IMR-90 (cell line): ENCODE data around the gene ETNK1. TPM values are rescaled to one million over a fixed set of nuclear protein-coding genes. Genes with fewer than 3 reads are reported as not detected.

ENCODE experiments used
- ATAC-seq: fragments of 200-7000 bp; cut with Tn5 transposase; 2 replicates; pipeline ENCODE4 v1.9.1; 2020; ENCODE audit warnings: low read depth, mild to moderate bottlenecking, moderate library complexity
- BruUV-seq: library from RNA; stranded (reverse); fragments of 400-500 nt; replicated peaks from 2 replicates; lab custom pipeline; 2021; lab: Mats Ljungman, UMichigan
- CTCF ChIA-PET: fragments of 300-600 bp; formaldehyde crosslinking; extraction: SDS; loops from one replicate; lab custom pipeline; 2021; ENCODE audit warnings: antibody characterized with exemption; lab: Yijun Ruan, JAX
- POLR2A ChIA-PET: fragments of 300-600 bp; sonication (Branson Sonifier 250); formaldehyde crosslinking; loops from one replicate; lab custom pipeline; 2022; ENCODE audit warnings: antibody characterized with exemption; ENCODE audit not compliant: unreplicated experiment; lab: Charles Lee
- DNase-seq: peaks from one replicate; pipeline ENCODE4 v3.0.0; 2013
- H2AFZ ChIP-seq: replicated peaks from 2 replicates; pipeline ENCODE3; 2013; ENCODE audit warnings: low read length, mild to moderate bottlenecking; ENCODE audit not compliant: poor library complexity
- H2AK5ac ChIP-seq: 2 replicates; pipeline ENCODE4 v1.6.1; 2013; ENCODE audit warnings: low read depth, low read length, inconsistent platforms
- H2AK9ac ChIP-seq: replicated peaks from 2 replicates; pipeline ENCODE3; 2013; ENCODE audit warnings: mild to moderate bottlenecking, low read depth, low read length, moderate library complexity; ENCODE audit not compliant: poor library complexity
- H2BK120ac ChIP-seq: 2 replicates; pipeline ENCODE4 v1.6.1; 2013; ENCODE audit warnings: low read depth, low read length, inconsistent platforms
- H2BK15ac ChIP-seq: 3 replicates; pipeline ENCODE4 v1.6.1; 2013; ENCODE audit warnings: low read depth, low read length, inconsistent platforms
- H2BK20ac ChIP-seq: 2 replicates; pipeline ENCODE4 v1.6.1; 2013; ENCODE audit warnings: low read depth, mild to moderate bottlenecking, inconsistent platforms, low read length, moderate library complexity
- H2BK5ac ChIP-seq: 2 replicates; pipeline ENCODE4 v1.6.1; 2013; ENCODE audit warnings: mild to moderate bottlenecking, low read depth, low read length, inconsistent platforms; ENCODE audit not compliant: poor library complexity, severe bottlenecking
- H3K14ac ChIP-seq: replicated peaks from 2 replicates; pipeline ENCODE4 v1.6.1; 2013; ENCODE audit warnings: low read depth, low read length, inconsistent platforms
- H3K18ac ChIP-seq: 2 replicates; pipeline ENCODE4 v1.6.1; 2013; ENCODE audit warnings: low read depth, low read length, control low read depth
- H3K23ac ChIP-seq: 2 replicates; pipeline ENCODE4 v1.6.1; 2013; ENCODE audit warnings: low read depth, low read length, inconsistent platforms
- H3K27ac ChIP-seq: 2 replicates; pipeline ENCODE4 v1.5.1; 2013; ENCODE audit warnings: mild to moderate bottlenecking, control low read depth, low read length; ENCODE audit not compliant: insufficient read depth
- H3K27me3 ChIP-seq: 2 replicates; pipeline ENCODE4 v1.6.1; 2013; ENCODE audit warnings: low read length; ENCODE audit not compliant: control insufficient read depth, insufficient read depth
- H3K36me3 ChIP-seq: 2 replicates; pipeline ENCODE4 v1.6.1; 2013; ENCODE audit warnings: low read length, mixed read lengths; ENCODE audit not compliant: control insufficient read depth, insufficient read depth
- H3K4ac ChIP-seq: 2 replicates; pipeline ENCODE4 v1.6.1; 2013; ENCODE audit warnings: low read depth, low read length, inconsistent platforms
- H3K4me1 ChIP-seq: 2 replicates; pipeline ENCODE4 v1.6.1; 2013; ENCODE audit warnings: low read length, mixed read lengths; ENCODE audit not compliant: control insufficient read depth, insufficient read depth
- H3K4me2 ChIP-seq: 2 replicates; pipeline ENCODE4 v1.6.1; 2013; ENCODE audit warnings: low read depth, mild to moderate bottlenecking, control low read depth, low read length, moderate library complexity
- H3K4me3 ChIP-seq: 2 replicates; pipeline ENCODE4 v1.5.1; 2013; ENCODE audit warnings: low read depth, mild to moderate bottlenecking, control low read depth, low read length, moderate library complexity; ENCODE audit not compliant: insufficient read depth
- H3K56ac ChIP-seq: 2 replicates; pipeline ENCODE4 v1.6.1; 2013; ENCODE audit warnings: low read length, inconsistent platforms; ENCODE audit not compliant: insufficient read depth; ENCODE audit errors: extremely low read depth
- H3K79me1 ChIP-seq, 2 experiments: 2 replicates each; pipeline ENCODE4 v1.6.1; 2013; ENCODE audit warnings: low read length in 2 of 2, inconsistent platforms in 1 of 2, low read depth in 1 of 2
- H3K9ac ChIP-seq: 2 replicates; pipeline ENCODE4 v1.6.1; 2013; ENCODE audit warnings: low read depth, low read length, control low read depth
- H3K9me1 ChIP-seq: 2 replicates; pipeline ENCODE4 v1.6.1; 2013; ENCODE audit warnings: low read length, inconsistent platforms; ENCODE audit not compliant: insufficient read depth
- H3K9me3 ChIP-seq: 2 replicates; pipeline ENCODE4 v1.6.1; 2013; ENCODE audit warnings: low read length; ENCODE audit not compliant: control insufficient read depth, insufficient read depth
- H4K20me1 ChIP-seq: 2 replicates; pipeline ENCODE4 v1.6.1; 2013; ENCODE audit warnings: low read length, inconsistent platforms; ENCODE audit not compliant: insufficient read depth
- H4K5ac ChIP-seq: 2 replicates; pipeline ENCODE4 v1.6.1; 2013; ENCODE audit warnings: mild to moderate bottlenecking, low read depth, low read length, control low read depth
- H4K8ac ChIP-seq, 2 experiments: 2 replicates each; pipeline ENCODE4 v1.6.1; 2013; ENCODE audit warnings: low read depth in 2 of 2, low read length in 2 of 2, control low read depth in 1 of 2, inconsistent platforms in 1 of 2
- H4K91ac ChIP-seq: 2 replicates; pipeline ENCODE4 v1.6.1; 2013; ENCODE audit warnings: low read depth, low read length, inconsistent platforms; ENCODE audit not compliant: insufficient read depth
- CEBPB ChIP-seq: IDR thresholded peaks from 2 replicates; pipeline ENCODE4 v1.6.1; 2012; ENCODE audit warnings: low read depth, low read length, improper control_type of control experiment
- CHD1 ChIP-seq: IDR thresholded peaks from 2 replicates; pipeline ENCODE4 v1.6.1; 2012; ENCODE audit warnings: low read depth, low read length, improper control_type of control experiment
- MAFK ChIP-seq: IDR thresholded peaks from 2 replicates; pipeline ENCODE4 v1.6.1; 2012; ENCODE audit warnings: low read depth, low read length, improper control_type of control experiment
- MAZ ChIP-seq: IDR thresholded peaks from 2 replicates; pipeline ENCODE4 v1.6.1; 2012; ENCODE audit warnings: low read depth, mild to moderate bottlenecking, low read length, improper control_type of control experiment, moderate library complexity, borderline replicate concordance
- NFE2L2 ChIP-seq: fragments of 150-350 bp; IDR thresholded peaks from 2 replicates; pipeline ENCODE4 v1.6.1; 2016; ENCODE audit warnings: low read depth, mild to moderate bottlenecking, low read length
- POLR2A ChIP-seq: IDR thresholded peaks from 2 replicates; pipeline ENCODE4 v1.6.1; 2012; ENCODE audit warnings: mild to moderate bottlenecking, low read depth, low read length
- RAD21 ChIP-seq: IDR thresholded peaks from 2 replicates; pipeline ENCODE4 v1.6.1; 2012; ENCODE audit warnings: low read length, improper control_type of control experiment
- RCOR1 ChIP-seq: IDR thresholded peaks from 2 replicates; pipeline ENCODE4 v1.6.1; 2012; ENCODE audit warnings: mild to moderate bottlenecking, low read length, improper control_type of control experiment; ENCODE audit not compliant: insufficient replicate concordance
- RFX5 ChIP-seq: IDR thresholded peaks from 2 replicates; pipeline ENCODE4 v1.8.0; 2012; ENCODE audit warnings: low read depth, mild to moderate bottlenecking, low read length, moderate library complexity
- SMC3 ChIP-seq: fragments of 150-350 bp; IDR thresholded peaks from 2 replicates; pipeline ENCODE4 v1.6.1; 2016; ENCODE audit warnings: low read depth, mild to moderate bottlenecking, antibody characterized with exemption, low read length, moderate library complexity
- whole genome bisulfite sequencing, 2 experiments: methylation state at CpG; one replicate each; pipeline versions ENCODE4 v1.1.5 to v1.1.7; 2013; ENCODE audit warnings: missing lambda C conversion rate in 2 of 2; ENCODE audit not compliant: insufficient read length in 1 of 2; ENCODE audit errors: extremely low coverage in 2 of 2; 5-methylcytosine and 5-hydroxymethylcytosine counted together
- dilution Hi-C: fragments of 300-500 bp; cut with HindIII; formaldehyde crosslinking; loops from one replicate; pipeline ENCODE4 v1.14.3; 2018; ENCODE audit warnings: low sequenced_read_pairs; ENCODE audit not compliant: unreplicated experiment
- in situ Hi-C: fragments of 300-500 bp; cut with MboI; formaldehyde crosslinking; loops from 3 replicates; pipeline ENCODE4 v1.14.3; 2019; ENCODE audit warnings: low sequenced_read_pairs, inconsistent platforms, mixed read lengths
- intact Hi-C: fragments of 100-400 bp; cut with micrococcal nuclease; formaldehyde crosslinking; loops from 2 replicates; pipeline ENCODE4 v1.10.0; 2022
- polyA plus RNA-seq, 3 experiments: library from polyadenylated mRNA; depleted of rRNA; stranded (reverse); fragments of >200 nt; gene quantifications; 2 replicates each; pipeline ENCODE4 v1.2.3, GENCODE V29; 2012; ENCODE audit warnings: low replicate concordance in 1 of 3
- total RNA-seq: library from RNA; depleted of rRNA; stranded (reverse); fragments of >200 nt; gene quantifications from 2 replicates; pipeline ENCODE4 v1.2.3, GENCODE V29; 2012
- TF ChIP-seq, protein P1 (sequence below): fragments of 150-350 bp; IDR thresholded peaks from 2 replicates; pipeline ENCODE4 v1.6.1; 2017; ENCODE audit warnings: mild to moderate bottlenecking, antibody characterized with exemption, low read length, low read depth
- TF ChIP-seq, protein P2 (sequence below): fragments of 150-350 bp; IDR thresholded peaks from 2 replicates; pipeline ENCODE4 v1.6.1; 2016; ENCODE audit warnings: low read depth, mild to moderate bottlenecking, low read length, moderate library complexity, borderline replicate concordance
- TF ChIP-seq, protein P3 (sequence below): conservative IDR thresholded peaks from 2 replicates; pipeline ENCODE4 v1.5.1; 2012; ENCODE audit warnings: mild to moderate bottlenecking, low read depth, low read length, improper control_type of control experiment

The ETNK1 gene
- total and polyA plus RNA-seq, 2 of the 4 experiments (the other 2 are of a cell fraction) = 12.8 to 33.3 TPM

- H3K27ac ChIP-seq = no peak overlapping the region
- no peak overlapping the region for H3K9ac ChIP-seq
- no peak overlapping the region for H3K23ac ChIP-seq
- H3K4me1 ChIP-seq = no peaks in the 10 kb centered on the region
- H3K14ac ChIP-seq = no peak overlapping the region
- H2BK15ac ChIP-seq = no peak overlapping the region
- ATAC-seq = no peak
- H4K91ac ChIP-seq = no peak overlapping the region
- CTCF ChIA-PET = no interaction called here
- H3K9me1 ChIP-seq = no peaks in the 10 kb centered on the region
- TF ChIP-seq CHD1 (no peak), RCOR1 (no peak), RFX5 (no peak), POLR2A (no peak), NFE2L2 (no peak), SMC3 (no peak), RAD21 (no peak), MAZ (no peak), MAFK (no peak), CEBPB (no peak)
- TF ChIP-seq, protein P1, sequence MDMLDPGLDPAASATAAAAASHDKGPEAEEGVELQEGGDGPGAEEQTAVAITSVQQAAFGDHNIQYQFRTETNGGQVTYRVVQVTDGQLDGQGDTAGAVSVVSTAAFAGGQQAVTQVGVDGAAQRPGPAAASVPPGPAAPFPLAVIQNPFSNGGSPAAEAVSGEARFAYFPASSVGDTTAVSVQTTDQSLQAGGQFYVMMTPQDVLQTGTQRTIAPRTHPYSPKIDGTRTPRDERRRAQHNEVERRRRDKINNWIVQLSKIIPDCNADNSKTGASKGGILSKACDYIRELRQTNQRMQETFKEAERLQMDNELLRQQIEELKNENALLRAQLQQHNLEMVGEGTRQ = no peak
- TF ChIP-seq, protein P2, sequence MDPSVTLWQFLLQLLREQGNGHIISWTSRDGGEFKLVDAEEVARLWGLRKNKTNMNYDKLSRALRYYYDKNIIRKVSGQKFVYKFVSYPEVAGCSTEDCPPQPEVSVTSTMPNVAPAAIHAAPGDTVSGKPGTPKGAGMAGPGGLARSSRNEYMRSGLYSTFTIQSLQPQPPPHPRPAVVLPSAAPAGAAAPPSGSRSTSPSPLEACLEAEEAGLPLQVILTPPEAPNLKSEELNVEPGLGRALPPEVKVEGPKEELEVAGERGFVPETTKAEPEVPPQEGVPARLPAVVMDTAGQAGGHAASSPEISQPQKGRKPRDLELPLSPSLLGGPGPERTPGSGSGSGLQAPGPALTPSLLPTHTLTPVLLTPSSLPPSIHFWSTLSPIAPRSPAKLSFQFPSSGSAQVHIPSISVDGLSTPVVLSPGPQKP = no peak
- TF ChIP-seq, protein P3, sequence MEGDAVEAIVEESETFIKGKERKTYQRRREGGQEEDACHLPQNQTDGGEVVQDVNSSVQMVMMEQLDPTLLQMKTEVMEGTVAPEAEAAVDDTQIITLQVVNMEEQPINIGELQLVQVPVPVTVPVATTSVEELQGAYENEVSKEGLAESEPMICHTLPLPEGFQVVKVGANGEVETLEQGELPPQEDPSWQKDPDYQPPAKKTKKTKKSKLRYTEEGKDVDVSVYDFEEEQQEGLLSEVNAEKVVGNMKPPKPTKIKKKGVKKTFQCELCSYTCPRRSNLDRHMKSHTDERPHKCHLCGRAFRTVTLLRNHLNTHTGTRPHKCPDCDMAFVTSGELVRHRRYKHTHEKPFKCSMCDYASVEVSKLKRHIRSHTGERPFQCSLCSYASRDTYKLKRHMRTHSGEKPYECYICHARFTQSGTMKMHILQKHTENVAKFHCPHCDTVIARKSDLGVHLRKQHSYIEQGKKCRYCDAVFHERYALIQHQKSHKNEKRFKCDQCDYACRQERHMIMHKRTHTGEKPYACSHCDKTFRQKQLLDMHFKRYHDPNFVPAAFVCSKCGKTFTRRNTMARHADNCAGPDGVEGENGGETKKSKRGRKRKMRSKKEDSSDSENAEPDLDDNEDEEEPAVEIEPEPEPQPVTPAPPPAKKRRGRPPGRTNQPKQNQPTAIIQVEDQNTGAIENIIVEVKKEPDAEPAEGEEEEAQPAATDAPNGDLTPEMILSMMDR = no peak
- no peak overlapping the region for H3K56ac ChIP-seq
- BruUV-seq = no TSS peak
- in situ Hi-C loops (no loop called here), intact Hi-C loops (no loop called here), dilution Hi-C loops (no loop called here)
- no peaks in the 10 kb centered on the region for H3K9me3 ChIP-seq
- H2BK5ac ChIP-seq = no peak overlapping the region
- H3K27me3 ChIP-seq = peaks cover 7% of the 10 kb centered on the region
- no peak overlapping the region for H2BK120ac ChIP-seq
- no peak overlapping the region for H3K4me2 ChIP-seq
- H3K36me3 ChIP-seq = no peaks in the 10 kb centered on the region
- no peak overlapping the region for H2AK9ac ChIP-seq
- H4K20me1 ChIP-seq = no peaks in the 10 kb centered on the region
- no peak overlapping the region for H3K4ac ChIP-seq
- H3K79me1 ChIP-seq = no peaks in the 10 kb centered on the region
- no peak overlapping the region for H2BK20ac ChIP-seq
- no CpG with 5 or more reads among the region's 1 CpG for WGBS, 2 experiments
- H4K8ac ChIP-seq = no peak overlapping the region
- H4K5ac ChIP-seq = no peak overlapping the region
- no peak overlapping the region for H3K4me3 ChIP-seq
- POLR2A ChIA-PET = no interaction called here
- no peak for DNase-seq
- H2AFZ ChIP-seq = no peak overlapping the region
- H2AK5ac ChIP-seq = no peak overlapping the region
- no peak overlapping the region for H3K18ac ChIP-seq
Measured at GRCh38 chr12:22715254-22715653, 90.3 kb downstream of the ETNK1 start.
